B cell (primary cell): ENCODE results near the gene PLEKHG3. TPM values are rescaled to one million over a fixed set of nuclear protein-coding genes. Genes with fewer than 3 reads are reported as not detected.

Source experiments
- ATAC-seq: fragments of 200-7000 bp; cut with Tn5 transposase; one replicate; pipeline ENCODE4 v1.10.0; 2021; ENCODE audit warnings: low read depth, mild to moderate bottlenecking, moderate number of reproducible peaks, moderate library complexity
- CTCF ChIA-PET: fragments of 350-600 bp; sonication (Branson Sonifier 250); formaldehyde crosslinking; loops from one replicate; lab custom pipeline; 2021; ENCODE audit warnings: antibody characterized with exemption, inconsistent platforms; lab: Charles Lee
- POLR2A ChIA-PET: fragments of 350-600 bp; sonication (Branson Sonifier 250); formaldehyde crosslinking; loops from one replicate; lab custom pipeline; 2021; ENCODE audit warnings: antibody characterized with exemption; lab: Charles Lee
- DNase-seq: peaks from one replicate; pipeline ENCODE4 v3.0.0; 2013
- H2AFZ ChIP-seq: 2 replicates; pipeline ENCODE4 v1.6.1; 2012; ENCODE audit warnings: mild to moderate bottlenecking, low read depth, low read length; ENCODE audit not compliant: insufficient read depth, poor library complexity, severe bottlenecking
- H3K27ac ChIP-seq, 2 donors: 1 replicate in 1 of 2; 2 replicates in 1 of 2; pipeline ENCODE4 v1.5.1; 2012 to 2013; ENCODE audit warnings: low read length in 2 of 2, mild to moderate bottlenecking in 2 of 2, moderate library complexity in 1 of 2
- H3K27me3 ChIP-seq, 4 experiments: fragments of 200-600 bp in 1 of 4; sonication (generic) in 1 of 4; replicated peaks in 1 of 4; 1 replicate in 2 of 4; 2 replicates in 2 of 4; pipeline versions ENCODE4 v1.6.1 to v1.7.0; 2013 to 2016; ENCODE audit warnings: low read length in 3 of 4, mild to moderate bottlenecking in 2 of 4, mixed read lengths in 1 of 4, moderate library complexity in 1 of 4; ENCODE audit not compliant: insufficient read depth in 4 of 4, control insufficient read depth in 3 of 4; ENCODE audit errors: control extremely low read depth in 1 of 4
- H3K36me3 ChIP-seq, 2 experiments: replicated peaks in 1 of 2; 1 replicate in 1 of 2; 2 replicates in 1 of 2; pipeline versions ENCODE4 v1.6.1 to v1.7.1; 2013; ENCODE audit warnings: low read length in 1 of 2; ENCODE audit not compliant: insufficient read depth in 2 of 2, control insufficient read depth in 1 of 2; ENCODE audit errors: control extremely low read depth in 1 of 2, extremely low read depth in 1 of 2
- H3K4me1 ChIP-seq, 2 donors: fragments of 200-600 bp in 1 of 2; sonication (generic) in 1 of 2; 1 replicate in 1 of 2; 2 replicates in 1 of 2; pipeline versions ENCODE4 v1.5.1 to v1.6.1; 2013 to 2017; ENCODE audit warnings: low read length in 2 of 2; ENCODE audit not compliant: control insufficient read depth in 2 of 2, insufficient read depth in 2 of 2
- H3K4me2 ChIP-seq: replicated peaks from 2 replicates; pipeline ENCODE3; 2012; ENCODE audit warnings: mild to moderate bottlenecking, low read depth, low read length; ENCODE audit not compliant: poor library complexity, severe bottlenecking
- H3K4me3 ChIP-seq, 5 experiments: fragments of 200-600 bp in 1 of 5; sonication (generic) in 1 of 5; 1 replicate in 3 of 5; 2 replicates in 2 of 5; pipeline versions ENCODE4 v1.5.1 to v1.7.0; 2011 to 2016; ENCODE audit warnings: low read length in 4 of 5, mild to moderate bottlenecking in 4 of 5, low read depth in 2 of 5, control low read depth in 1 of 5, moderate library complexity in 1 of 5; ENCODE audit not compliant: insufficient read depth in 1 of 5; ENCODE audit errors: control extremely low read depth in 1 of 5, extremely low read depth in 1 of 5
- H3K79me2 ChIP-seq: fragments of 200-600 bp; sonication (generic); one replicate; pipeline ENCODE4 v1.6.0; 2016; ENCODE audit warnings: low read length; ENCODE audit not compliant: control insufficient read depth, insufficient read depth
- H3K9ac ChIP-seq: fragments of 200-600 bp; sonication (generic); 2 replicates; pipeline ENCODE4 v1.6.1; 2017; ENCODE audit warnings: mild to moderate bottlenecking, low read length, moderate library complexity
- H3K9me3 ChIP-seq, 3 donors: one replicate each; pipeline versions ENCODE4 v1.6.1 to v1.7.1; 2013; ENCODE audit warnings: low read length in 2 of 3; ENCODE audit not compliant: control insufficient read depth in 2 of 3, insufficient read depth in 1 of 3; ENCODE audit errors: control extremely low read depth in 1 of 3
- H4K20me1 ChIP-seq: 2 replicates; pipeline ENCODE4 v1.6.0; 2012; ENCODE audit warnings: mild to moderate bottlenecking, low read length; ENCODE audit not compliant: insufficient read depth, control insufficient read depth, poor library complexity, severe bottlenecking
- H3K27ac Mint-ChIP-seq: one replicate; pipeline ENCODE4 v1.8.0; 2021; ENCODE audit warnings: mixed read lengths
- H3K27me3 Mint-ChIP-seq: one replicate; pipeline ENCODE4 v1.8.0; 2021; ENCODE audit warnings: mixed read lengths
- H3K4me1 Mint-ChIP-seq: one replicate; pipeline ENCODE4 v1.8.0; 2021; ENCODE audit warnings: mixed read lengths
- H3K4me3 Mint-ChIP-seq: one replicate; pipeline ENCODE4 v1.8.0; 2021; ENCODE audit warnings: mixed read lengths
- H3K9me3 Mint-ChIP-seq: one replicate; pipeline ENCODE4 v1.8.0; 2022; ENCODE audit warnings: mixed read lengths; ENCODE audit not compliant: insufficient read depth
- CTCF ChIP-seq: fragments of 200-600 bp; IDR thresholded peaks from one replicate; pipeline ENCODE4 v1.8.0; 2022; ENCODE audit warnings: antibody characterized with exemption, mild to moderate bottlenecking
- EZH2 ChIP-seq: IDR thresholded peaks from 2 replicates; pipeline ENCODE4 v1.6.1; 2012; ENCODE audit warnings: borderline replicate concordance, low read depth, mild to moderate bottlenecking, moderate library complexity, low read length; ENCODE audit not compliant: insufficient read depth, poor library complexity, severe bottlenecking
- whole genome bisulfite sequencing: methylation state at CpG from one replicate; pipeline ENCODE4 v1.1.5; 2013; ENCODE audit warnings: missing lambda C conversion rate; ENCODE audit not compliant: insufficient coverage; 5-methylcytosine and 5-hydroxymethylcytosine counted together
- intact Hi-C: fragments of 100-400 bp; cut with micrococcal nuclease; formaldehyde crosslinking; loops from one replicate; pipeline ENCODE4 v1.10.0; 2022
- polyA plus RNA-seq: library from polyadenylated mRNA; depleted of rRNA; stranded (reverse); fragments of >200 nt; gene quantifications from 2 replicates; pipeline ENCODE4 v1.2.3, GENCODE V29; 2012
- total RNA-seq, 2 donors: library from RNA; stranded (reverse); fragments of 120-200 nt in 1 of 2; gene quantifications; 1 replicate in 1 of 2; 2 replicates in 1 of 2; pipeline versions ENCODE4 v1.2.3 to v1.2.4, GENCODE V29; 2013 to 2022

The PLEKHG3 gene
- total and polyA plus RNA-seq, 2 donors (not counting 1 experiment from before 2014, with no cell fraction given) = 0.12 to 0.25 TPM

- Mint-ChIP-seq H3K4me3 (no peak overlapping the region), H3K27me3 (no peaks in the 10 kb centered on the region), H3K9me3 (no peaks in the 10 kb centered on the region), H3K4me1 (no peaks in the 10 kb centered on the region), H3K27ac (no peak overlapping the region)
- H3K9ac ChIP-seq = no peak overlapping the region
- H3K4me3 ChIP-seq = no peak overlapping the region
- 78% methylated on average over 3 of the region's 6 CpGs for WGBS
- no peaks in the 10 kb centered on the region for H3K79me2 ChIP-seq
- no peak for DNase-seq
- CTCF ChIA-PET = no interaction called here
- no peak overlapping the region for H2AFZ ChIP-seq
- H3K4me1 ChIP-seq = no peaks in the 10 kb centered on the region
- ATAC-seq = no peak
- no peaks in the 10 kb centered on the region for H4K20me1 ChIP-seq
- peaks cover 0 to 2% (median 0%) of the 10 kb centered on the region in 4 experiments for H3K27me3 ChIP-seq
- H3K4me2 ChIP-seq = no peak overlapping the region
- POLR2A ChIA-PET = no interaction called here
- TF ChIP-seq CTCF = no peak
- TF ChIP-seq EZH2 = no peak
- H3K27ac ChIP-seq = no peak overlapping the region
- no peaks in the 10 kb centered on the region for H3K36me3 ChIP-seq
- intact Hi-C loops = no loop called here
- H3K9me3 ChIP-seq = no peaks in the 10 kb centered on the region
These were observed 44.3 kb downstream of the PLEKHG3 start for GRCh38 chr14:64748521-64748920.

GRCh38 chr14:64748995-64749714, 44.9 kb downstream of the PLEKHG3 start:
- H3K4me2 ChIP-seq = no peak overlapping the region
- H3K4me3 Mint-ChIP-seq = no peak overlapping the region
- DNase-seq (no peak), ATAC-seq (no peak)
- H3K27ac Mint-ChIP-seq = no peak overlapping the region
- no peaks in the 10 kb centered on the region for H3K79me2 ChIP-seq
- no peaks in the 10 kb centered on the region for H3K27me3 Mint-ChIP-seq
- peaks cover 0 to 3% (median 0%) of the 10 kb centered on the region in 3 donors for H3K9me3 ChIP-seq
- H3K9me3 Mint-ChIP-seq = no peaks in the 10 kb centered on the region
- no peaks in the 10 kb centered on the region for H3K4me1 Mint-ChIP-seq
- no peaks in the 10 kb centered on the region for H3K36me3 ChIP-seq
- no peaks in the 10 kb centered on the region for H4K20me1 ChIP-seq
- H3K9ac ChIP-seq = no peak overlapping the region
- no peak overlapping the region for H2AFZ ChIP-seq
- no peak overlapping the region for H3K4me3 ChIP-seq
- intact Hi-C loops = no loop called here
- peaks cover 0 to 4% (median 0%) of the 10 kb centered on the region in 4 experiments for H3K27me3 ChIP-seq
- CTCF ChIA-PET = no interaction called here
- no peak overlapping the region for H3K27ac ChIP-seq
- no peaks in the 10 kb centered on the region for H3K4me1 ChIP-seq
- POLR2A ChIA-PET = no interaction called here
- 98% methylated on average over 47 of the region's 51 CpGs for WGBS
- no peak for TF ChIP-seq CTCF
- no peak for TF ChIP-seq EZH2
